AG10803 (cell line): ENCODE data around the gene ARFIP1.
"Not testable (repeated sequence)": the region's sequence is repeated elsewhere in the genome, so short reads cannot be mapped to it uniquely, and the experiment has no call there.

Source experiments
- DNase-seq: peaks from one replicate; pipeline ENCODE4 v3.0.0; 2010; ENCODE audit warnings: low read depth
- H3K4me3 ChIP-seq: 2 replicates; pipeline ENCODE4 v1.5.1; 2011; ENCODE audit warnings: mild to moderate bottlenecking, low read length, control low read depth
- TF ChIP-seq, protein P1 (sequence below): conservative IDR thresholded peaks from 2 replicates; pipeline ENCODE4 v1.5.1; 2011; ENCODE audit warnings: mild to moderate bottlenecking, low read length, control low read depth, inconsistent platforms

Gene ARFIP1

GRCh38 chr4:152820073-152820472 lies 40.3 kb downstream of the ARFIP1 start:
- no peak for DNase-seq
- TF ChIP-seq, protein P1, sequence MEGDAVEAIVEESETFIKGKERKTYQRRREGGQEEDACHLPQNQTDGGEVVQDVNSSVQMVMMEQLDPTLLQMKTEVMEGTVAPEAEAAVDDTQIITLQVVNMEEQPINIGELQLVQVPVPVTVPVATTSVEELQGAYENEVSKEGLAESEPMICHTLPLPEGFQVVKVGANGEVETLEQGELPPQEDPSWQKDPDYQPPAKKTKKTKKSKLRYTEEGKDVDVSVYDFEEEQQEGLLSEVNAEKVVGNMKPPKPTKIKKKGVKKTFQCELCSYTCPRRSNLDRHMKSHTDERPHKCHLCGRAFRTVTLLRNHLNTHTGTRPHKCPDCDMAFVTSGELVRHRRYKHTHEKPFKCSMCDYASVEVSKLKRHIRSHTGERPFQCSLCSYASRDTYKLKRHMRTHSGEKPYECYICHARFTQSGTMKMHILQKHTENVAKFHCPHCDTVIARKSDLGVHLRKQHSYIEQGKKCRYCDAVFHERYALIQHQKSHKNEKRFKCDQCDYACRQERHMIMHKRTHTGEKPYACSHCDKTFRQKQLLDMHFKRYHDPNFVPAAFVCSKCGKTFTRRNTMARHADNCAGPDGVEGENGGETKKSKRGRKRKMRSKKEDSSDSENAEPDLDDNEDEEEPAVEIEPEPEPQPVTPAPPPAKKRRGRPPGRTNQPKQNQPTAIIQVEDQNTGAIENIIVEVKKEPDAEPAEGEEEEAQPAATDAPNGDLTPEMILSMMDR: no peak
- no peak overlapping the region for H3K4me3 ChIP-seq

- no peak overlapping the region for H3K4me3 ChIP-seq
- no peak for DNase-seq
- TF ChIP-seq, protein P1: no peak
Measured at GRCh38 chr4:152822323-152822722, 42.6 kb downstream of the ARFIP1 start.

GRCh38 chr4:152824561-152824960 lies 44.8 kb downstream of the ARFIP1 start:
- no peak for DNase-seq
- TF ChIP-seq, protein P1: no peak
- H3K4me3 ChIP-seq: no peak overlapping the region

GRCh38 chr4:152825336-152825735 lies 45.6 kb downstream of the ARFIP1 start:
- TF ChIP-seq, protein P1: no peak
- no peak overlapping the region for H3K4me3 ChIP-seq
- no peak for DNase-seq

DNA sequence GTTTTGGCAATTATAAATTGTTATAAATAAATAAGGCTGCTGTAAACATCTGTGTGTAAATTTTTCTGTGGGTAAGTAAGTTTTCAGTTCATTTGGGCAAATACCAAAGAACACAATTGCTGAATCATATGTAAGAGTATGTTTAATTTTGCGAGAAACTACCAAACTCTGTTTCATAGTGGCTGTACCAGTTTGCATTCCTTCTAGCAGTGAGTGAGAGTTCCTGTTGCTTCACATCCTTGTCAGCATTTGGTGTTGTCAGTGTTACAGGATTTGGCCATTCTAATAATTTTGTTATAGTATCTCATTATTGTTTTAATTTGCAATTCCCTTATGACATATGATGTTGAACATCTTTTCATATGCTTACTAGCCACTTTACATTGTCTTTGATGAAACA lies 48.4 kb downstream of the ARFIP1 start:
- no peak overlapping the region for H3K4me3 ChIP-seq
- DNase-seq: peak; percentile 11

DNA sequence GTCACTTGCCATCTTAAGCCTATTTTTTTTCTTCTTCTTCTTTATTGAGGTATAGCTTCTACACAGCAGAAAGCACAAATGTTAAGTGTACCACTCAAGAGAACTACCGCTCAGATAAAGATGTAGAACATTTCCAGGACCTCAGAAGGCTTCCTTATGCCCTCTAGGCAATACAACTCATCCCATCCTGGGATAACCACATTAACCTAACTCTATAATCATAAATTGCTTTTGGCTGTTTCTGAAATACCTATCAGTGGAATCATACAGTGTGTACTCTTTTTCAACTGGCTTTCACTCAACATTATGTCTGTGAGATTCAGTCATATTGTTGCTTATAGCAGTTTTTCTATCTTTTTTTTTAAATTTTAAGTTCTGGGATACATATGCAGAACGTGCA lies 51.7 kb downstream of the ARFIP1 start:
- DNase-seq: peak; percentile 16
- H3K4me3 ChIP-seq: no peak overlapping the region
- TF ChIP-seq, protein P1: no peak

More for the DNA sequence above, 48.4 kb downstream of the ARFIP1 start:
- TF ChIP-seq, protein P1: no peak

- no peak for DNase-seq
- H3K4me3 ChIP-seq: no peak overlapping the region
- TF ChIP-seq, protein P1: no peak
Measured at GRCh38 chr4:152836936-152837335, 57.2 kb downstream of the ARFIP1 start.

DNA sequence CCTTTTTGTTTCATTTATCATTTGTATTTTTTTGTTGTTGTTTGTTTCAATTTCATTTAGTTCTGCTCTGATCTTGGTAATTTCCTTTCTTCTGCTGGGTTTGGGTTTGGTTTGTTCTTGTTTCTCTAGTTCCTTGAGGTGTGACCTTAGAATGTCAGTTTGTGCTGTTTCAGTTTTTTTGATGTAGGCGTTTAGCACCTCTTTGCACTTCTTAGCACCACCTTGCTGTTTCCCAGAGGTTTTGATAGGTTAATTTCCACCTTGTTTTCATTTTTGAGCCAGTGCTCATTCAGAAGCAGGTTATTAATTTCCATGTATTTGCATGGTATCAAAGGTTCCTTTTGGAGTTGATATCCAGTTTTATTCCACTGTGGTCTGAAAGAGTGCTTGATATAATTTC lies 60.0 kb downstream of the ARFIP1 start:
- not testable (repeated sequence) for H3K4me3 ChIP-seq, DNase-seq
